K562 (cell line): ENCODE results near the gene CMIP. TPM values are rescaled to one million over a fixed set of nuclear protein-coding genes. Genes with fewer than 3 reads are reported as not detected.

Experiments used
- AFF4 ChIP-seq: sonication (generic); formaldehyde crosslinking; IDR thresholded peaks from 2 replicates; pipeline ENCODE4 v1.8.0; 2023; ENCODE audit warnings: mild to moderate bottlenecking, missing genetic modification reagents
- CBX3 ChIP-seq, 2 experiments: IDR thresholded peaks; 1 replicate in 1 of 2; 2 replicates in 1 of 2; pipeline ENCODE4 v1.6.1; 2012; ENCODE audit warnings: inconsistent platforms in 2 of 2, low read length in 2 of 2, borderline replicate concordance in 1 of 2, control low read depth in 1 of 2
- CBX8 ChIP-seq: fragments of 200-600 bp; sonication (generic); IDR thresholded peaks from 2 replicates; pipeline ENCODE4 v1.6.1; 2012; ENCODE audit warnings: borderline replicate concordance, mixed run types, low read depth, mild to moderate bottlenecking, moderate library complexity, mixed read lengths, low read length, control low read depth, inconsistent platforms; ENCODE audit not compliant: poor library complexity, severe bottlenecking; ENCODE audit errors: extremely low read depth
- CREB1 ChIP-seq, 2 experiments: sonication (generic) in 1 of 2; formaldehyde crosslinking in 1 of 2; IDR thresholded peaks; 2 replicates each; pipeline versions ENCODE4 v1.6.1 to v1.8.0; 2012 to 2022; ENCODE audit warnings: inconsistent platforms in 1 of 2, mild to moderate bottlenecking in 1 of 2, missing genetic modification reagents in 1 of 2, moderate library complexity in 1 of 2
- DDX20 ChIP-seq: fragments of 450-650 bp; IDR thresholded peaks from 2 replicates; pipeline ENCODE4 v1.6.1; 2016; ENCODE audit warnings: missing genetic modification characterization, low read depth, mild to moderate bottlenecking, missing compliant biosample characterization, moderate library complexity
- FOXM1 ChIP-seq, 2 experiments: fragments of 450-650 bp in 1 of 2; sonication (generic) in 1 of 2; formaldehyde crosslinking in 1 of 2; IDR thresholded peaks; 2 replicates each; pipeline versions ENCODE4 v1.6.1 to v1.9.0; 2017 to 2022; ENCODE audit warnings: low read depth in 2 of 2, mild to moderate bottlenecking in 2 of 2, missing genetic modification reagents in 1 of 2, moderate library complexity in 1 of 2
- HDAC2 ChIP-seq: fragments of 450-650 bp; IDR thresholded peaks from 2 replicates; pipeline ENCODE4 v1.6.1; 2016; ENCODE audit warnings: mild to moderate bottlenecking
- HDAC3 ChIP-seq: fragments of 450-650 bp; IDR thresholded peaks from 2 replicates; pipeline ENCODE4 v1.6.1; 2018; ENCODE audit warnings: borderline replicate concordance, mild to moderate bottlenecking, moderate library complexity; ENCODE audit not compliant: partially characterized antibody
- LEF1 ChIP-seq: fragments of 450-650 bp; IDR thresholded peaks from 2 replicates; pipeline ENCODE4 v1.6.1; 2016; ENCODE audit warnings: mild to moderate bottlenecking
- NR3C1 ChIP-seq: sonication (generic); formaldehyde crosslinking; IDR thresholded peaks from 2 replicates; pipeline ENCODE4 v1.8.1; 2022; ENCODE audit warnings: missing genetic modification reagents
- PTBP1 ChIP-seq: fragments of 200-400 bp; formaldehyde crosslinking; IDR thresholded peaks from 2 replicates; pipeline ENCODE4 v1.6.1; 2017; ENCODE audit warnings: low read depth, low read length
- ZNF224 ChIP-seq: sonication (generic); formaldehyde crosslinking; IDR thresholded peaks from 2 replicates; pipeline ENCODE4 v1.8.0; 2022; ENCODE audit warnings: mild to moderate bottlenecking, missing genetic modification reagents
- ZNF551 ChIP-seq: fragments of 250-450 bp; sonication (Bioruptor Pico); IDR thresholded peaks from 2 replicates; pipeline ENCODE4 v1.5.0; 2021; ENCODE audit warnings: mild to moderate bottlenecking, moderate library complexity
- polyA plus RNA-seq, 8 experiments: library from polyadenylated mRNA; depleted of rRNA in 4 of 8; stranded (reverse) in 5 of 8; unstranded in 3 of 8; fragments of >200 nt; fragmentation: Nextera tagmentation in 2 of 8; fragmentation: Illumina TruSeq in 1 of 8; extraction: Ambion mirVana in 2 of 8; extraction: Trizol in 1 of 8; gene quantifications; 2 replicates each; pipeline versions ENCODE4 v1.2.1 to v1.2.3, GENCODE V29; 2011 to 2014; ENCODE audit warnings: inconsistent platforms in 1 of 8, missing spikeins in 1 of 8
- total RNA-seq, 7 experiments: library from RNA; depleted of rRNA in 6 of 7; stranded (reverse); fragments of >200 nt in 6 of 7; fragmentation: Illumina TruSeq in 2 of 7; extraction: Trizol in 2 of 7; gene quantifications; 2 replicates each; pipeline versions ENCODE4 v1.2.1 to v1.2.3, GENCODE V29; 2011 to 2021; ENCODE audit warnings: low replicate concordance in 1 of 7
- TF ChIP-seq, protein P1 (sequence below): IDR thresholded peaks from 3 replicates; pipeline ENCODE4 v1.6.1; 2011; ENCODE audit warnings: borderline replicate concordance, mild to moderate bottlenecking, moderate library complexity; ENCODE audit not compliant: insufficient read length; ENCODE audit errors: extremely low read depth
- TF ChIP-seq, protein P2 (sequence below): fragments of 250-450 bp; sonication (Bioruptor Pico); IDR thresholded peaks from 2 replicates; pipeline ENCODE4 v1.8.0; 2021; ENCODE audit warnings: mild to moderate bottlenecking, moderate library complexity
- TF ChIP-seq, protein P3 (sequence below): sonication (generic); formaldehyde crosslinking; IDR thresholded peaks from 2 replicates; pipeline ENCODE4 v1.8.1; 2022; ENCODE audit warnings: missing genetic modification reagents

The CMIP gene
- total and polyA plus RNA-seq, 9 of the 15 experiments (the other 6 are each of a cell fraction or from before 2014, with no cell fraction given), result 0.94 to 82.5 (median 10.3) TPM

GRCh38 chr16:81469710-81470535 is 25.3 kb downstream of the CMIP start (continued):
- TF ChIP-seq AFF4 (CRISPR knock-in tag) (no peak), LEF1 (peak; percentile 41; the same call in 1 of the 2 replicates), CBX8 (no peak), ZNF551 (CRISPR knock-in tag) (no peak), DDX20 (tag) (no peak), HDAC3 (no peak), CREB1 (IDR thresholded peaks at IDR 0.05) (0 out of 2 replicates have a peak, but pooled peaks have one; percentile 8), CREB1 (CRISPR knock-in tag; IDR thresholded peaks at IDR 0.05) (0 out of 2 replicates have a peak, but pooled peaks have one; percentile 5), NR3C1 (CRISPR knock-in tag) (no peak), ZNF224 (CRISPR knock-in tag) (no peak), FOXM1 (IDR thresholded peaks at IDR 0.05; ENCODE audit: low read depth) (no peak), FOXM1 (CRISPR knock-in tag; IDR thresholded peaks at IDR 0.05; ENCODE audit: low read depth) (no peak), PTBP1 (no peak), HDAC2 (no peak), CBX3 (IDR thresholded peaks at IDR 0.05; ENCODE audit: borderline replicate concordance in 1 of 2, low read length in 2 of 2) (no peak)
- TF ChIP-seq, protein P1, sequence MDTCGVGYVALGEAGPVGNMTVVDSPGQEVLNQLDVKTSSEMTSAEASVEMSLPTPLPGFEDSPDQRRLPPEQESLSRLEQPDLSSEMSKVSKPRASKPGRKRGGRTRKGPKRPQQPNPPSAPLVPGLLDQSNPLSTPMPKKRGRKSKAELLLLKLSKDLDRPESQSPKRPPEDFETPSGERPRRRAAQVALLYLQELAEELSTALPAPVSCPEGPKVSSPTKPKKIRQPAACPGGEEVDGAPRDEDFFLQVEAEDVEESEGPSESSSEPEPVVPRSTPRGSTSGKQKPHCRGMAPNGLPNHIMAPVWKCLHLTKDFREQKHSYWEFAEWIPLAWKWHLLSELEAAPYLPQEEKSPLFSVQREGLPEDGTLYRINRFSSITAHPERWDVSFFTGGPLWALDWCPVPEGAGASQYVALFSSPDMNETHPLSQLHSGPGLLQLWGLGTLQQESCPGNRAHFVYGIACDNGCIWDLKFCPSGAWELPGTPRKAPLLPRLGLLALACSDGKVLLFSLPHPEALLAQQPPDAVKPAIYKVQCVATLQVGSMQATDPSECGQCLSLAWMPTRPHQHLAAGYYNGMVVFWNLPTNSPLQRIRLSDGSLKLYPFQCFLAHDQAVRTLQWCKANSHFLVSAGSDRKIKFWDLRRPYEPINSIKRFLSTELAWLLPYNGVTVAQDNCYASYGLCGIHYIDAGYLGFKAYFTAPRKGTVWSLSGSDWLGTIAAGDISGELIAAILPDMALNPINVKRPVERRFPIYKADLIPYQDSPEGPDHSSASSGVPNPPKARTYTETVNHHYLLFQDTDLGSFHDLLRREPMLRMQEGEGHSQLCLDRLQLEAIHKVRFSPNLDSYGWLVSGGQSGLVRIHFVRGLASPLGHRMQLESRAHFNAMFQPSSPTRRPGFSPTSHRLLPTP, result no peak
- TF ChIP-seq, protein P2, sequence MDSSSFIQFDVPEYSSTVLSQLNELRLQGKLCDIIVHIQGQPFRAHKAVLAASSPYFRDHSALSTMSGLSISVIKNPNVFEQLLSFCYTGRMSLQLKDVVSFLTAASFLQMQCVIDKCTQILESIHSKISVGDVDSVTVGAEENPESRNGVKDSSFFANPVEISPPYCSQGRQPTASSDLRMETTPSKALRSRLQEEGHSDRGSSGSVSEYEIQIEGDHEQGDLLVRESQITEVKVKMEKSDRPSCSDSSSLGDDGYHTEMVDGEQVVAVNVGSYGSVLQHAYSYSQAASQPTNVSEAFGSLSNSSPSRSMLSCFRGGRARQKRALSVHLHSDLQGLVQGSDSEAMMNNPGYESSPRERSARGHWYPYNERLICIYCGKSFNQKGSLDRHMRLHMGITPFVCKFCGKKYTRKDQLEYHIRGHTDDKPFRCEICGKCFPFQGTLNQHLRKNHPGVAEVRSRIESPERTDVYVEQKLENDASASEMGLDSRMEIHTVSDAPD, result no peak
- TF ChIP-seq, protein P3, sequence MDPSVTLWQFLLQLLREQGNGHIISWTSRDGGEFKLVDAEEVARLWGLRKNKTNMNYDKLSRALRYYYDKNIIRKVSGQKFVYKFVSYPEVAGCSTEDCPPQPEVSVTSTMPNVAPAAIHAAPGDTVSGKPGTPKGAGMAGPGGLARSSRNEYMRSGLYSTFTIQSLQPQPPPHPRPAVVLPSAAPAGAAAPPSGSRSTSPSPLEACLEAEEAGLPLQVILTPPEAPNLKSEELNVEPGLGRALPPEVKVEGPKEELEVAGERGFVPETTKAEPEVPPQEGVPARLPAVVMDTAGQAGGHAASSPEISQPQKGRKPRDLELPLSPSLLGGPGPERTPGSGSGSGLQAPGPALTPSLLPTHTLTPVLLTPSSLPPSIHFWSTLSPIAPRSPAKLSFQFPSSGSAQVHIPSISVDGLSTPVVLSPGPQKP (CRISPR knock-in tag), result no peak
